Measurements from ENCODE around the gene CD248.

DNA sequence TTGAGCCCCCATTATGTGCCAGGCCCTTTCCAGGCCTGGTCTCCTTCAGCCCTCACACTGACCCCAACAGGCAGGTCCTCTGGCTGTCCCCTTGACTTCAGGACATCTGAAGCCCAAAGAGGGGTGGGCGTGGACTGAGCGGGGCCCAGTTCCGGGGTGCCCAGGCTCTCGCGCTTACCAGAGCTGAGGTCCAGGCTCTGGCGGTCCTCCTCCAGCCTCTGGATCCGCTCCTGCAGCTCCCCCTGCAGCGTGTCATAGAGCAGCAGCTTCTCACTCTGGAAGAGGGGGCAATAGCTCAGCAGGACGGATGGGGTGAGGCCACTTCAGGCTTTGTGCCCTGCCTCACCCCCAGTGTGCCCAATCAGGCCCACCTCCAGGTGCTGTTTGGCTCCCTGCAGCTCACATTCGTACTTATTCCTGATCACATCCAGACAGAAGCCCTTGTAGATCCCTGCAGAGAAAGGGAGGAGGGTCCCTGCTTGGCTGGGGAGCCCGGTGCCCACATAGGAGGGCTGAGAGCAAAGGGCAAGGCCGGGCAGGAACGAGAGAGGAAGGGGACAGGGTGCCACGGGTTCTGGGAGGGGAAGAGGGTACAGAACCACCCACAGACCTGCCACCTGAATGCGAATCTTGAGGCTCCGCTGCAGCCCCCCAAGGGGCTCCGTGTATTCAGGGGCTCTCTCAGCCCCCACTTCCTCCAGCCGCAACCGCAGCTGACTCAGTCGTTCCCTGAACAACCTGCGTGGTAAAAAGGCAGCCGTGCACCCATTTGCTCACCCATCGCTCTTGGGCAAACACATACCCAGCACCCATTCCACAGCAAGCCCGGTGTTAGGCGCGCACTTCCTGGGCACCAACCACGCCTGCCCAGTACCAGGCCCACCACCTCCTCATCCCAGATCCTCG, 24.0 kb upstream of the CD248 start:
- TF ChIP-seq ZNF384 (IDR thresholded peaks at IDR 0.05) (no peak), ARNT (IDR thresholded peaks at IDR 0.05) (no peak), TARDBP (IDR thresholded peaks at IDR 0.05) (no peak), SP1 (IDR thresholded peaks at IDR 0.05) (no peak), FOXA1 (IDR thresholded peaks at IDR 0.05) (no peak), SUZ12 (IDR thresholded peaks at IDR 0.05) (no peak), L3MBTL2 (conservative IDR thresholded peaks at IDR 0.05) (no peak), HDGF (IDR thresholded peaks at IDR 0.05; ENCODE audit: borderline replicate concordance) (no peak), FOXK2 (IDR thresholded peaks at IDR 0.05) (no peak), ELF4 (IDR thresholded peaks at IDR 0.05) (no peak), FOXM1 (IDR thresholded peaks at IDR 0.05; ENCODE audit: borderline replicate concordance) (no peak), NFRKB (IDR thresholded peaks at IDR 0.05) (no peak), BHLHE40 (IDR thresholded peaks at IDR 0.05; ENCODE audit: borderline replicate concordance) (no peak)
- TF ChIP-seq, protein P1, sequence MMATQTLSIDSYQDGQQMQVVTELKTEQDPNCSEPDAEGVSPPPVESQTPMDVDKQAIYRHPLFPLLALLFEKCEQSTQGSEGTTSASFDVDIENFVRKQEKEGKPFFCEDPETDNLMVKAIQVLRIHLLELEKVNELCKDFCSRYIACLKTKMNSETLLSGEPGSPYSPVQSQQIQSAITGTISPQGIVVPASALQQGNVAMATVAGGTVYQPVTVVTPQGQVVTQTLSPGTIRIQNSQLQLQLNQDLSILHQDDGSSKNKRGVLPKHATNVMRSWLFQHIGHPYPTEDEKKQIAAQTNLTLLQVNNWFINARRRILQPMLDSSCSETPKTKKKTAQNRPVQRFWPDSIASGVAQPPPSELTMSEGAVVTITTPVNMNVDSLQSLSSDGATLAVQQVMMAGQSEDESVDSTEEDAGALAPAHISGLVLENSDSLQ (IDR thresholded peaks at IDR 0.05): no peak
